GM12878 (cell line): ENCODE measurements around the gene KRTAP4-16.

Source experiments
- BCL11A ChIP-seq: IDR thresholded peaks from 2 replicates; pipeline ENCODE4 v1.6.1; 2011; ENCODE audit warnings: low read depth, low read length
- CEBPB ChIP-seq, 2 experiments: fragments of 150-350 bp in 1 of 2; IDR thresholded peaks; 2 replicates each; pipeline ENCODE4 v1.6.1; 2012 to 2014; ENCODE audit warnings: low read depth in 2 of 2, low read length in 2 of 2, borderline replicate concordance in 1 of 2, inconsistent platforms in 1 of 2
- CTCF ChIP-seq, 3 experiments: IDR thresholded peaks in 2 of 3; conservative IDR thresholded peaks in 1 of 3; 2 replicates each; pipeline ENCODE4 v1.5.1; 2011; ENCODE audit warnings: low read depth in 3 of 3, low read length in 3 of 3, mild to moderate bottlenecking in 3 of 3, control low read depth in 2 of 3, moderate library complexity in 2 of 3, inconsistent platforms in 1 of 3, mixed read lengths in 1 of 3; ENCODE audit not compliant: control insufficient read depth in 2 of 3, insufficient read depth in 1 of 3; ENCODE audit errors: extremely low read depth in 1 of 3
- EP300 ChIP-seq, 2 experiments: fragments of 150-350 bp in 1 of 2; IDR thresholded peaks; 2 replicates each; pipeline ENCODE4 v1.6.1; 2011 to 2012; ENCODE audit warnings: low read depth in 2 of 2, low read length in 2 of 2, borderline replicate concordance in 1 of 2, improper control_type of control experiment in 1 of 2, inconsistent platforms in 1 of 2; ENCODE audit not compliant: control insufficient read depth in 1 of 2
- EZH2 ChIP-seq: IDR thresholded peaks from 2 replicates; pipeline ENCODE4 v1.6.1; 2012; ENCODE audit warnings: low read depth, mild to moderate bottlenecking, control low read depth, inconsistent platforms, low read length, borderline replicate concordance; ENCODE audit not compliant: control insufficient read depth
- IRF4 ChIP-seq: IDR thresholded peaks from 2 replicates; pipeline ENCODE4 v1.6.1; 2011; ENCODE audit warnings: low read depth, low read length
- PAX8 ChIP-seq: fragments of 450-650 bp; IDR thresholded peaks from 2 replicates; pipeline ENCODE4 v1.6.1; 2017; ENCODE audit warnings: mild to moderate bottlenecking, moderate library complexity
- SIN3A ChIP-seq: IDR thresholded peaks from 2 replicates; pipeline ENCODE4 v1.6.1; 2012; ENCODE audit warnings: low read depth, low read length, improper control_type of control experiment
- SPI1 ChIP-seq: IDR thresholded peaks from 2 replicates; pipeline ENCODE4 v1.6.1; 2011; ENCODE audit warnings: low read depth, mild to moderate bottlenecking, low read length, moderate library complexity, borderline replicate concordance; ENCODE audit not compliant: insufficient read depth
- STAT1 ChIP-seq: fragments of 450-650 bp; conservative IDR thresholded peaks from 2 replicates; pipeline ENCODE4 v1.6.1; 2014; ENCODE audit warnings: antibody characterized with exemption, mild to moderate bottlenecking
- SUZ12 ChIP-seq: fragments of 200-600 bp; sonication (generic); IDR thresholded peaks from one replicate; pipeline ENCODE4 v1.6.1; 2018; ENCODE audit warnings: antibody characterized with exemption, mild to moderate bottlenecking; ENCODE audit not compliant: unreplicated experiment
- ZBTB33 ChIP-seq: fragments of 450-650 bp; IDR thresholded peaks from 2 replicates; pipeline ENCODE4 v1.6.1; 2017; ENCODE audit warnings: mild to moderate bottlenecking

GRCh38 chr17:41127371-41127770, 25.4 kb upstream of the KRTAP4-16 start:
- no peak for TF ChIP-seq SUZ12
- TF ChIP-seq EP300 (IDR thresholded peaks at IDR 0.05; ENCODE audit: borderline replicate concordance in 1 of 2, control insufficient read depth in 1 of 2, low read depth in 2 of 2, low read length in 2 of 2): no peak
- no peak for TF ChIP-seq CTCF (IDR thresholded peaks at IDR 0.05 in 2 of 3, conservative IDR thresholded peaks at IDR 0.05 in 1 of 3; ENCODE audit: control insufficient read depth in 2 of 3, extremely low read depth in 1 of 3, insufficient read depth in 1 of 3, low read depth in 3 of 3, low read length in 3 of 3)
- no peak for TF ChIP-seq SIN3A
- no peak for TF ChIP-seq PAX8
- no peak for TF ChIP-seq CEBPB (IDR thresholded peaks at IDR 0.05; ENCODE audit: borderline replicate concordance in 1 of 2, low read depth in 2 of 2, low read length in 2 of 2)
- no peak for TF ChIP-seq IRF4
- no peak for TF ChIP-seq EZH2
- TF ChIP-seq STAT1: no peak
- TF ChIP-seq SPI1: no peak
- TF ChIP-seq BCL11A: no peak
- no peak for TF ChIP-seq ZBTB33
